OCI-LY7 (cell line): ENCODE measurements around the gene GPR31. TPM values are rescaled to one million over a fixed set of nuclear protein-coding genes. Genes with fewer than 3 reads are reported as not detected.

Experiments used
- BruUV-seq: library from RNA; stranded (reverse); fragments of 400-500 nt; replicated peaks from 2 replicates; lab custom pipeline; 2021; lab: Mats Ljungman, UMichigan
- CTCF ChIA-PET: fragments of 300-600 bp; sonication (Branson Sonifier 250); formaldehyde crosslinking; loops from one replicate; lab custom pipeline; 2022; ENCODE audit warnings: antibody characterized with exemption; ENCODE audit not compliant: unreplicated experiment; lab: Charles Lee
- POLR2A ChIA-PET: fragments of 300-600 bp; sonication (Branson Sonifier 250); formaldehyde crosslinking; loops from one replicate; lab custom pipeline; 2022; ENCODE audit warnings: antibody characterized with exemption; lab: Charles Lee
- DNase-seq: peaks from one replicate; pipeline ENCODE4 v3.0.0-alpha.2; 2015; ENCODE audit warnings: low spot score
- H2AFZ ChIP-seq: fragments of 200-600 bp; sonication (generic), shearing (Covaris generic); 2 replicates; pipeline ENCODE4 v1.6.1; 2014; ENCODE audit warnings: mild to moderate bottlenecking, antibody characterized with exemption, low read length, moderate library complexity
- H3K27ac ChIP-seq: fragments of 200-600 bp; sonication (generic); 2 replicates; pipeline ENCODE4 v1.5.1; 2014; ENCODE audit warnings: mixed run types, low read depth, mild to moderate bottlenecking, moderate library complexity, low read length, inconsistent platforms; ENCODE audit not compliant: poor library complexity, severe bottlenecking
- H3K36me3 ChIP-seq: fragments of 200-600 bp; sonication (generic); 2 replicates; pipeline ENCODE4 v1.6.1; 2014; ENCODE audit warnings: mild to moderate bottlenecking, antibody characterized with exemption, low read length, moderate library complexity, mixed read lengths; ENCODE audit not compliant: insufficient read depth
- H3K4me1 ChIP-seq: fragments of 200-600 bp; sonication (generic); 2 replicates; pipeline ENCODE4 v1.5.1; 2014; ENCODE audit warnings: mild to moderate bottlenecking, low read length; ENCODE audit not compliant: insufficient read depth, poor library complexity, severe bottlenecking
- H3K4me2 ChIP-seq: fragments of 200-600 bp; sonication (generic); 2 replicates; pipeline ENCODE4 v1.6.1; 2014; ENCODE audit warnings: mild to moderate bottlenecking, low read length
- H3K4me3 ChIP-seq: fragments of 200-600 bp; sonication (generic); 2 replicates; pipeline ENCODE4 v1.5.1; 2014; ENCODE audit warnings: mild to moderate bottlenecking, low read depth, low read length; ENCODE audit not compliant: poor library complexity, severe bottlenecking
- H3K79me2 ChIP-seq: fragments of 200-600 bp; sonication (generic); 2 replicates; pipeline ENCODE4 v1.6.1; 2016; ENCODE audit warnings: low read depth, mild to moderate bottlenecking, low read length, moderate library complexity, mixed read lengths; ENCODE audit not compliant: insufficient read depth
- H3K9me2 ChIP-seq: fragments of 200-600 bp; sonication (generic); 2 replicates; pipeline ENCODE4 v1.6.1; 2016; ENCODE audit warnings: mild to moderate bottlenecking, low read length, mixed read lengths; ENCODE audit not compliant: insufficient read depth
- H3K9me3 ChIP-seq: fragments of 200-600 bp; sonication (generic); 2 replicates; pipeline ENCODE4 v1.6.1; 2014; ENCODE audit warnings: mild to moderate bottlenecking, mixed run types, low read length, mixed read lengths
- H4K20me1 ChIP-seq: fragments of 200-600 bp; sonication (generic); 2 replicates; pipeline ENCODE4 v1.6.1; 2014; ENCODE audit warnings: mild to moderate bottlenecking, antibody characterized with exemption, low read length, moderate library complexity, mixed read lengths; ENCODE audit not compliant: insufficient read depth
- EZH2phosphoT487 ChIP-seq: fragments of 200-600 bp; sonication (generic); IDR thresholded peaks from 2 replicates; pipeline ENCODE4 v1.6.1; 2018; ENCODE audit warnings: low read depth, borderline replicate concordance, mild to moderate bottlenecking, mixed run types, antibody characterized with exemption, low read length, moderate library complexity, mixed read lengths
- intact Hi-C: fragments of 100-400 bp; cut with micrococcal nuclease; formaldehyde crosslinking; loops from one replicate; pipeline ENCODE4 v1.10.0; 2022; ENCODE audit not compliant: unreplicated experiment
- total RNA-seq, 2 experiments: library from RNA; depleted of rRNA in 1 of 2; stranded (reverse); fragments of >200 nt in 1 of 2; shearing (Covaris generic) in 1 of 2; gene quantifications; 2 replicates each; pipeline ENCODE4 v1.2.3, GENCODE V29; 2014 to 2022
- TF ChIP-seq, protein P1 (sequence below): fragments of 200-600 bp; sonication (generic); conservative IDR thresholded peaks from 2 replicates; pipeline ENCODE4 v1.5.1; 2014; ENCODE audit warnings: mild to moderate bottlenecking, antibody characterized with exemption, low read length, moderate library complexity, mixed read lengths

GPR31 gene
- total RNA-seq, 2 experiments from 2014 or later, result not detected

GRCh38 chr6:167154895-167155294 is 2.9 kb downstream of the GPR31 start:
- ChIA-PET POLR2A (no interaction called here), CTCF (no interaction called here)
- intact Hi-C loops, result no loop called here
- H2AFZ ChIP-seq, result no peak overlapping the region
- no peak for DNase-seq
- H3K9me3 ChIP-seq, result no peaks in the 10 kb centered on the region
- H4K20me1 ChIP-seq, result no peaks in the 10 kb centered on the region
- no TSS peak for BruUV-seq
- TF ChIP-seq, protein P1, sequence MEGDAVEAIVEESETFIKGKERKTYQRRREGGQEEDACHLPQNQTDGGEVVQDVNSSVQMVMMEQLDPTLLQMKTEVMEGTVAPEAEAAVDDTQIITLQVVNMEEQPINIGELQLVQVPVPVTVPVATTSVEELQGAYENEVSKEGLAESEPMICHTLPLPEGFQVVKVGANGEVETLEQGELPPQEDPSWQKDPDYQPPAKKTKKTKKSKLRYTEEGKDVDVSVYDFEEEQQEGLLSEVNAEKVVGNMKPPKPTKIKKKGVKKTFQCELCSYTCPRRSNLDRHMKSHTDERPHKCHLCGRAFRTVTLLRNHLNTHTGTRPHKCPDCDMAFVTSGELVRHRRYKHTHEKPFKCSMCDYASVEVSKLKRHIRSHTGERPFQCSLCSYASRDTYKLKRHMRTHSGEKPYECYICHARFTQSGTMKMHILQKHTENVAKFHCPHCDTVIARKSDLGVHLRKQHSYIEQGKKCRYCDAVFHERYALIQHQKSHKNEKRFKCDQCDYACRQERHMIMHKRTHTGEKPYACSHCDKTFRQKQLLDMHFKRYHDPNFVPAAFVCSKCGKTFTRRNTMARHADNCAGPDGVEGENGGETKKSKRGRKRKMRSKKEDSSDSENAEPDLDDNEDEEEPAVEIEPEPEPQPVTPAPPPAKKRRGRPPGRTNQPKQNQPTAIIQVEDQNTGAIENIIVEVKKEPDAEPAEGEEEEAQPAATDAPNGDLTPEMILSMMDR, result no peak
- no peak for TF ChIP-seq EZH2phosphoT487
- H3K4me1 ChIP-seq, result peaks cover 44% of the 10 kb centered on the region
- no peak overlapping the region for H3K4me3 ChIP-seq
- H3K79me2 ChIP-seq, result no peaks in the 10 kb centered on the region
- no peaks in the 10 kb centered on the region for H3K9me2 ChIP-seq
- no peak overlapping the region for H3K4me2 ChIP-seq
- H3K27ac ChIP-seq, result no peak overlapping the region
- no peaks in the 10 kb centered on the region for H3K36me3 ChIP-seq

DNA sequence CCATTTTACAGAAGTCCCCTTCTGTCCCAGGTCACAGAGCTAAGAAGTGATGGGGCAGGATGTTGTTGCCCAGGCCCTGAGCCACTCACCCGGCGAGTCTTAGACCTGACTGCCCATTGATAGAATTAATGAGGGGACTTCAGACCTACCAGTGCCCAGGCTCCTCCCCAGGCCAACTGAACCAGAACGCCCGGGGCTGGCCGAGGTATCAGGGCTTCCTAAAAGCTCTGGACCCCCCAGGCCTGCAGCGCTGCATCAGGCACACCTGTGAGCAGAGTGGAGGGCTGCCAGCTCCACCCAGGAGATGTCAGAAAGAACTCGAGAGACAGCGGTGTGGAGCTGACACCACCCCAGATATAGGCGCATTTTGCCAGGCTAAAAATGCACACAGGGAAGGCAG is 3.5 kb downstream of the GPR31 start:
- H3K27ac ChIP-seq, result no peak overlapping the region
- H2AFZ ChIP-seq, result peak overlapping the region; percentile 94; the same call in 1 of the 2 replicates
- peak overlapping the region; percentile 68 for H3K4me2 ChIP-seq
- no peak for DNase-seq
- ChIA-PET CTCF (no interaction called here), POLR2A (interaction anchor here (1.6 kb wide), 1 partner anchor 147 kb away, joined by 3 read pairs; no protein-coding TSS in a partner anchor)
- intact Hi-C loops, result no loop called here
- no TSS peak for BruUV-seq
- H3K4me3 ChIP-seq, result no peak overlapping the region
- H3K79me2 ChIP-seq, result no peaks in the 10 kb centered on the region
- H4K20me1 ChIP-seq, result no peaks in the 10 kb centered on the region
- peaks cover 44% of the 10 kb centered on the region for H3K4me1 ChIP-seq
- H3K36me3 ChIP-seq, result no peaks in the 10 kb centered on the region
- no peaks in the 10 kb centered on the region for H3K9me3 ChIP-seq
- no peaks in the 10 kb centered on the region for H3K9me2 ChIP-seq
- no peak for TF ChIP-seq EZH2phosphoT487

- Histone ChIP-seq H3K4me2 (peak overlapping the region; percentile 68), H3K27ac (peak overlapping the region; percentile 45), H4K20me1 (no peaks in the 10 kb centered on the region), H3K9me2 (no peaks in the 10 kb centered on the region), H3K36me3 (no peaks in the 10 kb centered on the region), H3K4me1 (peaks cover 44% of the 10 kb centered on the region), H3K4me3 (peak overlapping the region; percentile 45), H3K9me3 (no peaks in the 10 kb centered on the region), H3K79me2 (no peaks in the 10 kb centered on the region), H2AFZ (peak overlapping the region; percentile 94)
- intact Hi-C loops, result no loop called here
- BruUV-seq, result no TSS peak
- ChIA-PET POLR2A (interaction anchor here (0.7 to 1.6 kb wide), 4 partner anchors 101 to 165 kb away, joined by 3 read pairs; no protein-coding TSS in a partner anchor), CTCF (no interaction called here)
- peak; percentile 52 for DNase-seq
- no peak for TF ChIP-seq EZH2phosphoT487
- TF ChIP-seq, protein P1, result no peak
Measured at GRCh38 chr6:167153521-167153959, 4.2 kb downstream of the GPR31 start.
